ENCODE measurements around the gene AGMO. TPM values are rescaled to one million over a fixed set of nuclear protein-coding genes. Genes with fewer than 3 reads are reported as not detected.

The AGMO gene
- total and polyA plus RNA-seq, 2 of the 8 experiments (the other 6 are each of a cell fraction or from before 2014, with no cell fraction given) = 0.22 to 0.45 TPM

- TF ChIP-seq ZNF274 (IDR thresholded peaks at IDR 0.05; ENCODE audit: borderline replicate concordance, extremely low read depth, low read length) (no peak), MAFK (IDR thresholded peaks at IDR 0.05; ENCODE audit: low read depth, low read length) (no peak)
These were observed 17.8 kb downstream of the AGMO start (continued) for GRCh38 chr7:15544050-15544449.
